Stimulated activated CD8-positive, alpha-beta memory T cell treated with anti-CD3 and anti-CD28 coated beads, Interleukin-4, amount 100 ng/mL, for 24 hours (primary cell): Measurements from ENCODE around the gene WDR4.
"Not testable (repeated sequence)": the region's sequence is repeated elsewhere in the genome, so short reads cannot be mapped to it uniquely, and the experiment has no call there.

Experiments used
- DNase-seq: peaks from one replicate; pipeline ENCODE4 v3.0.0-alpha.2; 2020; ENCODE audit warnings: low read depth

WDR4 gene

GRCh38 chr21:42815217-42815616 lies 64.1 kb downstream of the WDR4 start:
- no peak for DNase-seq

- not testable (repeated sequence) for DNase-seq
Measured at GRCh38 chr21:42812528-42813241, 66.7 kb downstream of the WDR4 start.

DNA sequence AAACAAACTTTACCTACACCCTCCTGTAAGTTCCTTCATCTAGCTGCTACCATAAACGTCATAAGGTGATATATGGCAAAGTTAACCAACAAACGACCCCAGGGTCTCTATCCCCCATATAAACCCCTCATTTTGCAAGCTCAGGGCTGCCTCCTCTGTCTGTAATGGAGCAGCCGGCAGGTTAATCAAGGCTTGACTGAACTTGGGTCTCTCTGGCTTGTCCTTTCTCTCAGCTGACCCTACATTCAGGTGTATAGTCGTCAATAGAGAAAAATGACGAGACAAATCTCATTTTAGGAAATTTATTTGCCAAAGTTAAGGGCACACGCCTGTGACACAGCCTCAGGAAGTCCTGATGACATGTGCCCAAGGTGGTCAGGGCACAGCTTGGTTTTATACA lies 67.4 kb downstream of the WDR4 start:
- DNase-seq, result no peak

DNA sequence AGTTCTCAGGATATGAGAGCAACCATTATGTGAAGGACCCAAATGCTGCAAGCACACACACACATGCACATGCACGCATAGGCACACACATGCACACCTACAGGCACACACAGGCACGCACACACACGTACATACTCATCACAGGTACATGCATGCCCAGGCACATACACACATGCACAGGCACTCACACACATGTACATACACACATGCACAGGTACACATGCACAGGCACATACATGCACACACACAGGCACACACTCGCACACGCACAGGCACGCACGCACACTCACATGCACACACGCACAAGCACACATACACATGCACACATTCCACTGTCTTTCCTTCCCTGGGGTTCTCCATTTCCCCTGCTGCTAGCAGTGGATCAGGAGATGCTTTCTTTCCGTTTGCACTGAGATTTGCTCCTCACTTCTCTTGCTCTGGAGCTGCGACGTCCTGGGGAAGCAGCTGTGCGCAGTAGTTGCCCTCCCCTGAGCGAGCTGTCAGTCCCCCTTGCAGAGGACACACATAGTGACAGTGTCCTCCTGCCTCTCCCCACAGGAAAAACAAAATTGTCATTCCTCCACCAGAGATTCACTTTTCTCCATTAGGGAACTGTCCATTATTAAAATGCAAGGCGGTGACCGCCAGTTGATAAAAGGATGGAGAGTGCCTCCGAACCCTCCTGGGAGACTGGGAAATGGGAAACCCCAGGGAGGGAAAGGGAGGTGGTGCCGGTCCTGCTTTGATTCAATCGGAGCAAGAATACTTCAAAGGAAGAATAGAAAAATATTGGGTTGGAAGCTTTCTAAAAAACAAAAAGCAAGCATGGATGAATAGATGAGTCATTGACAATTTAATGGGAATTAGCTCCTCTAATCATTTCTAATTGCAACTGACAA lies 69.5 kb downstream of the WDR4 start:
- no peak for DNase-seq

DNA sequence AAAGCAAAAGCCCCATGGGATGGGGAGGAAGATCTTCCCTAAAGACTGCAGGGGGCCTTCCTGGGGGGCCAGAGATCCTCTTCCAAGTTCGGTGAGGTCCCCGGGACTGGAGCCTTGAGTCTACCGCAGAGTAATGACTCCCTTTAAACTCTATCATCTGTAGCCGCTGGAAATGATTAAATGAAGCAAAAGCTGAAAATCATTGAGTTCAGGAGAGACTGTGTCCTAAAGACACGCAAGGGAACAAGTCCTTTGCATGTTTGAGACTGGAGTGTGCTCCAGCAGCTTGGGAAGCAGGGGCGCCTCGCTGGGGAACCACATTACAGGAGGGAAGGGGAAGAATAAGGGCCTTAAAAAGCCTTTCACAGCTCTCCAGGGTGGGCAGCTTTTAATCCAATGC lies 70.2 kb downstream of the WDR4 start:
- DNase-seq, result no peak

GRCh38 chr21:42807938-42808613 lies 71.3 kb downstream of the WDR4 start:
- DNase-seq, result no peak

GRCh38 chr21:42807293-42807895 lies 71.9 kb downstream of the WDR4 start:
- not testable (repeated sequence) for DNase-seq

DNA sequence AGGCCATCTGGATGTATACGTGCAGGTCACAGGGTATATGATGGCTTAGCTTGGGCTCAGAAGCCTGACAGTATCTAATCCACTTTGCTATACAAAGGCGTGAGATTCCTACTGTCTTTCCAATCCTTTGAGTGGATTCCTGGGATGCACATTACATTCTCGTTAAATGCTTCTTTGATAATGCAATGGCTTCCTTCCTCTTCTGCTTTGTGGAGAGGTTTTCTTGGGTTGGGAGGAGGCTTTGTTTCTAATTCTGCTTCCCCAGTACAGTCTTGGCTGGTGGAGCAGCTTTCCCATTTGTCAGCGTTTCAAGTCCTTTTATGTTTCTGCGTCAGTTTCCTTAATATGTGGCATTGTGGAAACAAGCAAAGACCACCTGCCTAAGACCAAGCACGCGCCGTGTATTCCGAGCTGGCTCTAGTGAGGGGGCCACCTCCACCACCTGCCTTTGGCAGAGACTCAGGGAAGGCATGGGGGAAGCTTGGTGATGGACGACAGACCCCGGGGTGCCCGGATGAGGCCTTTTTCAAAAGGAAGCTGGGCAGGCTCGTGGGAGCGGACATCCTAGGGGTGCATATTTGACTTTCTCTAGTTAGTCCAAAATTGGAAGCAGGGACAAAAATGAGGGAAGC lies 72.7 kb downstream of the WDR4 start:
- no peak for DNase-seq

DNA sequence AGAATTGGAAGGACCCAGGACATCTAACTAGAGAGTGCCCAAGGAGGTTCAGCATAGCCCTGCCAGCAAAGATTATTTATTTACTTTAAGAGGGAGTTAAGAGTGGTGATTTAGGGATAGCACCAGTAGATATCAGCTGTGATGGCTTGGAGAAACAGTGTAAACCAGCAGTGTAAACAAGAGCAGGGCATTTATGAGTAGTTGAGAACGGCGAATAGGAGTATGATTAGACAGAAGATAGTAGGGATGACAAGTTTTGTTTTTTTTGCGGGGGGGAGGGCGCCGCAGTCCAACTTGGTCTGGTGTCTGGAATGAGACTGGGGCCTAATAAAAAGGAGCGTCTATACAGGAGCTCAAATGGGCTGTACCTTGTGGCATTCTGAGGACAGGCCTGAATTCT lies 77.7 kb downstream of the WDR4 start:
- not testable (repeated sequence) for DNase-seq

GRCh38 chr21:42799948-42800347 lies 79.4 kb downstream of the WDR4 start:
- DNase-seq, result no peak

DNA sequence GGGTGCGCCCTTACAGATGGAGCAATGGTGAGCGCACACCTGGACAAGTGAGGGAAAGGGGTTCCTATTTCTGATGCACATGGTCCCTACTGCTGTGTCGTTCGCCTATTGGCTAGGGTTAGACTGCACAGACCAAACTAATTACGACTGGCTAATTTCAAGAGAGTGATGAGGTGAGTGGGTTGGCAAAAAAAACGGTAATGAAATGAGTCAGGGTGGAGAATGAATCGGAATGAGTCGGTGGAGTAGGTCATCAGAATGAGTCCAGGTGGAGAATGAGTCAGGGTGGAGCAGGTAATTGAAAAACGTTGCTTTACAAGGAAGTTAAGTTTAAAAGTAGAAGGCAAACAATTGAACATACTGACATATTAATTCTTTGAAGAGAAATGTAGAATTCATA lies 79.8 kb downstream of the WDR4 start:
- no peak for DNase-seq
